ENCODE measurements around the gene CACNA2D4. TPM values are rescaled to one million over a fixed set of nuclear protein-coding genes. Genes with fewer than 3 reads are reported as not detected.
A peak's percentile ranks its signal among the peaks of the same experiment; 100 is the strongest.

Gene CACNA2D4
- total RNA-seq, 1 experiment from 2014 or later, result 0.03 TPM

- Histone ChIP-seq H3K27me3 (ENCODE audit: control insufficient read depth, insufficient read depth, low read length) (no peaks in the 10 kb centered on the region), H3K36me3 (replicated peaks; ENCODE audit: control insufficient read depth, insufficient read depth, low read length) (no peaks in the 10 kb centered on the region), H3K4me3 (ENCODE audit: insufficient read depth, low read depth, low read length) (no peak overlapping the region)
- no peak for DNase-seq
Observed at GRCh38 chr12:1837541-1838204, 80.8 kb downstream of the CACNA2D4 start.

GRCh38 chr12:1836854-1837421, 81.5 kb downstream of the CACNA2D4 start:
- Histone ChIP-seq H3K4me3 (ENCODE audit: insufficient read depth, low read depth, low read length) (no peak overlapping the region), H3K27me3 (ENCODE audit: control insufficient read depth, insufficient read depth, low read length) (no peaks in the 10 kb centered on the region), H3K36me3 (replicated peaks; ENCODE audit: control insufficient read depth, insufficient read depth, low read length) (no peaks in the 10 kb centered on the region)
- DNase-seq, result peak; percentile 82

- DNase-seq, result peak; percentile 46
- no peaks in the 10 kb centered on the region; the same call in 1 of the 2 replicates for H3K27me3 ChIP-seq (ENCODE audit: control insufficient read depth, insufficient read depth, low read length)
- H3K4me3 ChIP-seq (ENCODE audit: insufficient read depth, low read depth, low read length), result no peak overlapping the region
- H3K36me3 ChIP-seq (replicated peaks; ENCODE audit: control insufficient read depth, insufficient read depth, low read length), result no peaks in the 10 kb centered on the region
Observed at GRCh38 chr12:1836241-1836803, 82.1 kb downstream of the CACNA2D4 start.

GRCh38 chr12:1835211-1836131, 83.0 kb downstream of the CACNA2D4 start:
- Histone ChIP-seq H3K36me3 (replicated peaks; ENCODE audit: control insufficient read depth, insufficient read depth, low read length) (no peaks in the 10 kb centered on the region), H3K27me3 (ENCODE audit: control insufficient read depth, insufficient read depth, low read length) (no peaks in the 10 kb centered on the region; the same call in 1 of the 2 replicates), H3K4me3 (ENCODE audit: insufficient read depth, low read depth, low read length) (no peak overlapping the region)
- peak; percentile 56 for DNase-seq

- DNase-seq, result peak; percentile 47
- no peak overlapping the region for H3K4me3 ChIP-seq (ENCODE audit: insufficient read depth, low read depth, low read length)
- H3K27me3 ChIP-seq (ENCODE audit: control insufficient read depth, insufficient read depth, low read length), result no peaks in the 10 kb centered on the region; the same call in 1 of the 2 replicates
Observed at GRCh38 chr12:1834186-1834925, 84.1 kb downstream of the CACNA2D4 start.

GRCh38 chr12:1833596-1834028, 84.8 kb downstream of the CACNA2D4 start:
- no peaks in the 10 kb centered on the region for H3K36me3 ChIP-seq (replicated peaks; ENCODE audit: control insufficient read depth, insufficient read depth, low read length)
- no peaks in the 10 kb centered on the region; the same call in 1 of the 2 replicates for H3K27me3 ChIP-seq (ENCODE audit: control insufficient read depth, insufficient read depth, low read length)
- H3K4me3 ChIP-seq (ENCODE audit: insufficient read depth, low read depth, low read length), result no peak overlapping the region
- DNase-seq, result no peak

More at GRCh38 chr12:1834186-1834925, 84.1 kb downstream of the CACNA2D4 start:
- no peaks in the 10 kb centered on the region for H3K36me3 ChIP-seq (replicated peaks; ENCODE audit: control insufficient read depth, insufficient read depth, low read length)

GRCh38 chr12:1832801-1833595, 85.5 kb downstream of the CACNA2D4 start:
- H3K4me3 ChIP-seq (ENCODE audit: insufficient read depth, low read depth, low read length), result no peak overlapping the region
- no peaks in the 10 kb centered on the region for H3K36me3 ChIP-seq (replicated peaks; ENCODE audit: control insufficient read depth, insufficient read depth, low read length)
- no peaks in the 10 kb centered on the region; the same call in 1 of the 2 replicates for H3K27me3 ChIP-seq (ENCODE audit: control insufficient read depth, insufficient read depth, low read length)
- peak; percentile 73 for DNase-seq

GRCh38 chr12:1830981-1831963, 87.2 kb downstream of the CACNA2D4 start:
- Histone ChIP-seq H3K36me3 (replicated peaks; ENCODE audit: control insufficient read depth, insufficient read depth, low read length) (no peaks in the 10 kb centered on the region), H3K27me3 (ENCODE audit: control insufficient read depth, insufficient read depth, low read length) (no peaks in the 10 kb centered on the region; the same call in 1 of the 2 replicates), H3K4me3 (ENCODE audit: insufficient read depth, low read depth, low read length) (peak overlapping the region; percentile 2; the same call in 1 of the 2 replicates)
- peak; percentile 96 for DNase-seq

- Histone ChIP-seq H3K36me3 (replicated peaks; ENCODE audit: control insufficient read depth, insufficient read depth, low read length) (no peaks in the 10 kb centered on the region), H3K4me3 (ENCODE audit: insufficient read depth, low read depth, low read length) (no peak overlapping the region)
Observed at GRCh38 chr12:1830401-1830845, 88.0 kb downstream of the CACNA2D4 start.

GRCh38 chr12:1829306-1829900, 89.0 kb downstream of the CACNA2D4 start:
- Histone ChIP-seq H3K4me3 (ENCODE audit: insufficient read depth, low read depth, low read length) (no peak overlapping the region), H3K27me3 (ENCODE audit: control insufficient read depth, insufficient read depth, low read length) (no peaks in the 10 kb centered on the region; the same call in 1 of the 2 replicates), H3K36me3 (replicated peaks; ENCODE audit: control insufficient read depth, insufficient read depth, low read length) (no peaks in the 10 kb centered on the region)
- DNase-seq, result no peak

More at GRCh38 chr12:1830401-1830845, 88.0 kb downstream of the CACNA2D4 start:
- peak; percentile 42 for DNase-seq
- H3K27me3 ChIP-seq (ENCODE audit: control insufficient read depth, insufficient read depth, low read length), result no peaks in the 10 kb centered on the region; the same call in 1 of the 2 replicates

GRCh38 chr12:1828856-1829255, 89.6 kb downstream of the CACNA2D4 start:
- Histone ChIP-seq H3K27me3 (ENCODE audit: control insufficient read depth, insufficient read depth, low read length) (no peaks in the 10 kb centered on the region; the same call in 1 of the 2 replicates), H3K36me3 (replicated peaks; ENCODE audit: control insufficient read depth, insufficient read depth, low read length) (no peaks in the 10 kb centered on the region), H3K4me3 (ENCODE audit: insufficient read depth, low read depth, low read length) (no peak overlapping the region)
- no peak for DNase-seq

Data from H7 (cell line).